Left renal cortex interstitium (tissue), 4 donors: Measurements from ENCODE around the gene TNS2. TPM values are rescaled to one million over a fixed set of nuclear protein-coding genes. Genes with fewer than 3 reads are reported as not detected.
A peak's percentile ranks its signal among the peaks of the same experiment; 100 is the strongest.

ENCODE experiments used
- DNase-seq, 4 donors: peaks; one replicate each; pipeline ENCODE4 v3.0.0-alpha.2; 2013; ENCODE audit warnings: low read depth in 4 of 4, low spot score in 2 of 4, missing footprints in 1 of 4
- polyA plus RNA-seq, 4 donors: library from polyadenylated mRNA; unstranded; fragments of 120-200 nt; gene quantifications; one replicate each; pipeline ENCODE4 v1.2.1, GENCODE V29; 2013; ENCODE audit not compliant: insufficient read length in 4 of 4

Gene TNS2
- polyA plus RNA-seq, 4 donors, result 66.5 to 168 (median 112) TPM

DNA sequence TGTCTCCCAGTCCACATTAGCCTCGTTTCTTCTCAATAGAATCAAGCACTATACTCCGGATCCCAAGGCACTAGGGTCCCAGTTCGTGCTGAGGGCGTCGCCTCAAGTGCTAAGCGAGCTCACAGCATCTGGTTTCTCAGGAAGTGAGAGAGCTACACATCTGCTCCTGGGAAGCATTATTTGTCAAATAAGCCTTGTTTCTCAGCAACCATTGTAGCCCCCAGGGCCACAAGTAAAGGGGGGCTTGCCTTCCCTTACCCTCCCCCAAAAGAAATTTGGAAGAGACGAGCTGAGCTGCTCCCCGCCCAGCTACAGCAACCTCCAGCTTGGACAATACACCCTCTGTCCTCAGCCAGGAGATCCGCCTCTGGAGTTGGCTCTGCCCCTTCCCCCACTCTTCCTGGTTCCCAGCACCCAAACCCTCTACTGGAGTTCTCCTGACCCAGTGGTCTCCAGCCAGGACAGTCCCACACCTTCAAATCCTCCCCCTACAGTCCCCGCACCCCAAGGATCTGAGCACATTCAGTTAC, 5.7 kb upstream of the TNS2 start:
- no peak for DNase-seq

DNA sequence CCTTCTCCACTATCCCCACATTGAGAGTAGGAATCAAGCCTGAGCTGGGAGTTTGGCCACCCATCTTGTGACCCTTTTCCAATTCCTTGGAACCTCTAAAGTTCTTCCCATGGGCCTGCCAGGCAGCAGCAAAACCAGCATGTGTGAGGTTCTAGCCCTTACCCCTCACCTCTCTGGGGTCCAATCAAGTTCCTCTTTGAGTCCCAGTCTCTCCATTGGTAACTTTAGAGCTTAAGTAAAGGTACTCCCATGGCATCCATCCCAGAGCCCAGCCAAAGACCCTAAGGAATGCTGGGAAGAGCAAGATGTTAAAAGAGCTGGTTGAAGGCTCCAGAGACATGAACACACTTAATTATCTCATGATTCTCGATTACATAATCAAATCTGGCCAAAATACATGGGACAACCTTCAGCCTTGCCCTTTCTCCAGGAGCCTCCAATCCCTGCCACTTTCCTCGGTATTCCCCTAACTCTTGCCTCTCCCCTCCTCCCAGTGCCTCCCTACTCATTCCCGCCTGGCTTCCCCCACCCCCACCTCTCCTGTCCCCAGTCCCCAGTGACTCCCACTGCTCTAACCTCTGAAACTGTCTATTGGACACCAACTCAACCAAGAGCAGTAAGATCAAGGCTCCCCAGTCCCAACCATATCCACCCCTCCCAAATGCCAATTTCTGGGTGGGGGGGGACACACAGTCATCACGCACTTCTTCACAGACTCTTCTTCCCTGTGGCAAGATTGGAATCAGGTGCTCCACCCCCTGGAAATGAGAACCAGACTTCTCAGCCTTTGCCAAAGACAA, 4.8 kb upstream of the TNS2 start:
- no peak for DNase-seq

DNA sequence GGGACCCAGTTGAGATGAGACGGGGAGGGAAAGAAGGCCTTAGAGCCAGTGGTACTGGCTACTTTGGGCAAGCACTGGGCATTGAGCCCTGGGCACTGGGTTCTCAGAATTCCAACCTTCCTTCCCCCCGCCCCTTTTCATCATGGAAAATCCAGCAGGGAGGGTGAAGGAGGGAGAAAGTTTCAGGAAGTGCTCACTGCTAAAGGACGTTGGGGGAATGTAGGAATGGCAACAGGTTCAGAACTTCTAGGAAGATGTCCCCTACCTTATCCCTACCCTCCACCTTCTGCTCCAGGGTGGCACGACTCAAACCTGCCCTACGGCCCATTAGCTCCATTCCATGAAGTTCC, 4.2 kb upstream of the TNS2 start:
- DNase-seq, result no peak

- peak in 1 of 4 donors; percentile 63 for DNase-seq
Observed at GRCh38 chr12:53046655-53047220, 3.1 kb upstream of the TNS2 start.

DNA sequence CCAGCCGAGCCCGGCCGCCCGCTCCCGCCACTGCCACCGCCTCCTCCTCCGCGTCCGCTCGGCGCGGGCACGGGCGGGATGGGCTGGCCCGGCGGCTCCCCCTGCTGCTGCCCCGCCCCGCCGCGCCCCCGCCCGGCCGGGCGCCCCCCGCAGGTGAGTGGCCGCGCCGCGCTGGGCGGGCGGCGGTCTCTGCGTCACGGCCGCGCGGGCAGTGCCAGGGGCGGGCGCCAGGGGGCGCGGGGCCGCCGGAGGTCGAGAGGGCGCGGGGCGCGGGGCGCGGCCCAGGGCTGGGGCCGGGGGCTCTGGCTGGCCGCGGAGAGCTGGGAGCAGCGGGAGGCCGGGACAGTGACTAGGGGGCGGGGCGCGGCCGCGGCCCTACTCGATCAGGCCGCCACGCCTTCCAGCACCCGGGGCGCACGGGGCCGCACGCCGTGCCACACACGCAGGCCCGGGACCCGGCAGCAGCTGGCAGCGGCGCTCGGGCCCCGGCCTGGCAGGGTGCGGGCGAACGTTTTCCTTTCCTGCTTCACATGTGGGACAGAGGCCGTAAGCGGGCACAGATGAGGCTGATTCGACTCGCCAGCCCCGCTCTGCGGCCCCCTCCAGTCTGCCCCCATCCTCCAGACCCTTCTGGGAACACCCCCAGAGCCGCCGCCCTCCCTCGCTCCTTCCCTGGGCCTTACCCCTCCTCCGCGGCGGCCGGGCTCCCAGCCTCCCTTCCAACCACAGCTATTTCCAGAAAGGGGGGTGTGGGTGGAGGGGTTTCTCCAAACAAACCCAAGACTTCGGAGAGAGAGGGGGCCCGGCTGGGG, 2.4 kb upstream of the TNS2 start:
- DNase-seq, result peak in 1 of 4 donors; percentile 78

- no peak for DNase-seq
Observed at GRCh38 chr12:53048033-53048779, 1.7 kb upstream of the TNS2 start.

DNA sequence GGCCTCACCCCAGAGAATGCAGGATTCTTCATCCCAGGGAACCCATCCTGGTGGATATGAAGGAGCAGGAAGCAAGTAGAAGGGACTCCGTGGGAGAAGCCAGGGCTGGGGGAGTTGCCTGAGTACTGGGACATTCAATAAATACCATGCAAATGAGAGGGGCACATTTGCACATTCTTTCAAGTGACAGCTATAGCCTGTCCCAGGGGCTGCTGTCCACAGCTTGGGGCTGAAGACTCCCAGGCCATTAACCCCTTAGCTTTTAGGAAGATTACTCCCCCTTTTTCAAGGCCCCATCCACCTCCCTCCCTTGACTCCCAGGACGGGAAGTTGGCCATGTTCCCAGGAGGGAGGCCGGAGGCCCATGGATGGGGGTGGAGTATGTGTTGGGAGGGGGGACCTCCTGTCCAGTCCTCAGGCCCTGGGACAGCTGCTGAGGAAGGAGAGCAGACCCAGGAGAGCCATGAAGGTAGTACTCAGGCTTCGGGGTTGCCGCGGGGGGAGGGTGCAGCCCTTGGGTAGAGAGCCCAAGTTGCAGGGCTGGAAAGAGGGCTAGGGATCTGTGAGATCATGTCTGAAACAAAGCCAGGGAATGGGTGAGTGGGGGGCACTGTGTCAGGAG, 974 bp upstream of the TNS2 start:
- DNase-seq, result peak in 1 of 4 donors; percentile 75

- DNase-seq, result no peak
Observed at GRCh38 chr12:53050426-53051057, 677 bp downstream of the TNS2 start.

DNA sequence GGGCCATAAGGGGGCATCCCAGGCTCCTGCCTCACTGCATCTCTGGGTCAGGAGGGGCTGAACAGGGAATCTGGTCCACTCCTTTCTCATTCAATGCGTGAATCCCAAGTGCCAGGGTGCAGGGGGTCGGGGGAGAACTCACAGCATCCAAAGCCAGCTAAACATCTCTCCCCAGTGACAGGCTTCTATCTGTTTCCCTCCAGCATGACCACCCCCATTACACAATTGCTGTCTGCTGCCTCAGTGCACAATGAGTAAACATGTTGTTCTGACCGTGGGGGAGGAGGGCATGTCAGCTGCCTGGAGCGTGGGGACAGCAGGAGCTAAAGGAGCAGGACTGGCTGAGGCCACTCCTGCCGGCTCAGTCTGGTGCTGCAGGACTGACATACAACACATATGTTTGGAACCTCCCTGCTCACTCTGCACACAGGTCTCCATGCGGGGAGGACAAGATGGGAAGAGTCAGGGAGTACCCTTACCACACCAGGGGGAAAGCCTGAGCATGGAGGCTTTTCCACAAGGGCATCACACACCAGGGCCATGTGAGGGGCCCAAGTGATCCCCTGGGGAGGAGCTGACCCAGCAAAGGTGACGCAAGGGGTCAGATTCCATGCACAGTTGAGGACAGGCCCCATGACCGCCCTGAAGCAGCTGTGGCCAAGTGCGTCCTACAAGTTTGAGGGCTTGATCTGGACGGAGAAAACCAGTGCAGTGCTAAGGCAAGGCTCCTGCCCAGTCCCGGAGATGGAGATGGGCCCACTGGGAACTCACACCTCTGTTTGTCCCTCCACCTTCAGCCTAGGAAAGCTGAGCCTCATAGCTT, 1.4 kb downstream of the TNS2 start:
- DNase-seq, result no peak

DNA sequence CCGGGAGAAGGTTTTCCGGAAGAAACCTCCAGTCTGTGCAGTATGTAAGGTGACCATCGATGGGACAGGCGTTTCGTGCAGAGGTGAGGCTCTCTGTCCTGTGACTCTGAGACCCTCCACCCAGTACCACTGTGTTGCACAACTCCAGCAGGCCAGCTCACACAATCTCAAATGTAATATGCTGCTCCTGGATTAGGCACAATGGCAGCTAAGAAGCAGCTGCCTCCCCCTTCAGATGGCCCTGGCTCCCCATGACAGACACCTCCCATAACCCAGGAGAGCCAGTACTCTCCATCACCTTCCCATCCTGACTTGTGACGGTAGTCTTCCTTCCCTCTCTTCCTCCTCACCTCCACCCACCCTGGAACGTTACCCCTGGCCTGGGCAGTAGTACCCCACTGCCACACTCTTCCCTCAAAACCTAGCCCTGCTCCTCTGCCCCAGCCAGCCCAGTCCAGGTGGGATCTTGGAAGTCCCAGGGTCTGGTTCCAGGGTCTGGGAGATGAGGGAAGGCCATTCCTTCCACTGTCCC, 2.1 kb downstream of the TNS2 start:
- DNase-seq, result no peak

DNA sequence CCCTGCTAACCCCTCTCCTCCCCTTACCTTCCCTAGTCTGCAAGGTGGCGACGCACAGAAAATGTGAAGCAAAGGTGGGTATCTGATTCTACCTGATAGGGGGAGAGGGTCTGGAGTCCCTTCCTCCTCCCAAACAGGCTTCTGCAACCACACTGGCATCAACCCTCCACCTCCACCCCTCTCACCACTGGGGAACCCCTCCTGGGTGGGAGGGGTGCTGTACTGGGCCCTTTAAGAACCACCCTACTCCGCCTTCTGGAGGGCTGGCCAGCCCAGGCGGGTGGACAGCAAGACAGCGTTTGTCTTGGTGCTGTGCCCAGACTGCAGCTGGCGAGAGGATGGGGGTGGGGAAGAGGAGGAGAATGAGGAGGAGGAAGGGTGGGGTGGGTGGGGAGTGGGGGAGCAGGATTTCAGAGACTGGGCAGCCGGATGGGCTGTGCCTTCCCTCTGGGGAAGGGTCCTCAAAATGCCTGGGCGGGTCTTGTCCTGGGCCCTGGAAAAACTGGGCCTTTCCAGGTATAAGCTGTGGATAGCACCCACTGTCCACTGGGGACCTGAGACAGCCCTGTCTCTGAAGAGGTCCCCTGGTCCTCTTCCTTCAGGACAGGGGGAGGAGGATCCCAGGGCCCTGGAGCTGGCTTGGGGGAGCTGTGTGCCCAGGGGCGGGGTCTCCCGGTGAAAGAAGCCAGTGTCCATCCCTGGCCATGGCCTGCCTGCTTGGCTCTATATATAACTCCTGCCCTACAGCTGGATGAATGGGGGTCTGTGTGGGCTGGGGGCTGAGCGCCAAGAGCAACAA, 2.8 kb downstream of the TNS2 start:
- DNase-seq, result peak in 1 of 4 donors; percentile 71

GRCh38 chr12:53053218-53054111, 3.6 kb downstream of the TNS2 start:
- no peak for DNase-seq

GRCh38 chr12:53054112-53054878, 4.4 kb downstream of the TNS2 start:
- peak in 2 of 4 donors; percentile 90 to 93 for DNase-seq

DNA sequence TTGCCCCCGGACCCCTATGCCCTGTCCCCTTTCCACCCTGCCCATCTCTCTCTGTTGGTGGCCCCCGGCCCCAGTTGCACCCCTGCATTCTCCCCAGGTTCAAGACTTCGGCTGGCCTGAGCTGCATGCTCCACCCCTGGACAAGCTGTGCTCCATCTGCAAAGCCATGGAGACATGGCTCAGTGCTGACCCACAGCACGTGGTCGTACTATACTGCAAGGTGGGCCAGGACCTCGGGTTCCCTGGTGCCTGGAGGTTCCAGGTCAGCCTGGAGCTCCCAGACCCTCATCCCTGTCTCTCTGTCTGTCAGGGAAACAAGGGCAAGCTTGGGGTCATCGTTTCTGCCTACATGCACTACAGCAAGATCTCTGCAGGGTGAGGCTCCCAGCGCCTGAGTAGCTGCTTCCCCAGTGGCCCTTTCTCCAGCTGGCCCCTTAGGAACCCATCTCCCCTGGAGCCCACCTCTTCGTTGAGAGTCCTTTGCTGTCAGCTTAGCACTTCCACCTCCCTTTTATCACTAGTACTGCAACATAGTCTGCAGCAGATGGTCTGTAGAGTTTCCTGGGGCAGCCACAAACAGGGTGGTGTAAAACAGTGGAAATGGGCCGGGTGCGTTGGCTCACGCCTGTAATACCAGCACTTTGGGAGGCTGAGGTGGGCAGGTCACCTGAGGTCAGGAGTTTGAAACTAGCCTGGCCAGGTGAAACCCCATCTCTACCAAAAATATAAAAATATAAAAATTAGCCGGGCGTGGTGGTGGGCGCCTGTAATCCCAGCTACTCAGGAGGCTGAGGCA, 5.8 kb downstream of the TNS2 start:
- DNase-seq, result no peak

- no peak for DNase-seq
Observed at GRCh38 chr12:53056296-53056695, 6.4 kb downstream of the TNS2 start.
